Nephron (organoid): Measurements from ENCODE around the gene TTC6.

Experiments used
- H3K27ac Mint-ChIP-seq, 3 experiments: 2 replicates each; pipeline ENCODE4 v1.8.0; 2020; ENCODE audit warnings: mixed read lengths in 3 of 3, mild to moderate bottlenecking in 2 of 3, moderate library complexity in 1 of 3
- H3K27me3 Mint-ChIP-seq: 2 replicates; pipeline ENCODE4 v1.8.0; 2021; ENCODE audit warnings: low read depth, mild to moderate bottlenecking, moderate library complexity, mixed read lengths
- H3K36me3 Mint-ChIP-seq: 2 replicates; pipeline ENCODE4 v1.8.0; 2020; ENCODE audit warnings: low read depth, mixed read lengths
- H3K4me1 Mint-ChIP-seq: 2 replicates; pipeline ENCODE4 v1.8.0; 2020; ENCODE audit warnings: mixed read lengths
- H3K4me3 Mint-ChIP-seq, 3 experiments: 2 replicates each; pipeline ENCODE4 v1.8.0; 2020; ENCODE audit warnings: mild to moderate bottlenecking in 3 of 3, mixed read lengths in 3 of 3, moderate library complexity in 2 of 3
- H3K9me3 Mint-ChIP-seq: 2 replicates; pipeline ENCODE4 v1.8.0; 2020; ENCODE audit warnings: mixed read lengths
- TF ChIP-seq, protein P1 (sequence below), 3 experiments: fragments of 200-600 bp; sonication (generic); IDR thresholded peaks; one replicate each; pipeline ENCODE4 v1.5.0; 2021; ENCODE audit warnings: antibody characterized with exemption in 3 of 3; ENCODE audit not compliant: unreplicated experiment in 3 of 3

TTC6 gene, protein sequence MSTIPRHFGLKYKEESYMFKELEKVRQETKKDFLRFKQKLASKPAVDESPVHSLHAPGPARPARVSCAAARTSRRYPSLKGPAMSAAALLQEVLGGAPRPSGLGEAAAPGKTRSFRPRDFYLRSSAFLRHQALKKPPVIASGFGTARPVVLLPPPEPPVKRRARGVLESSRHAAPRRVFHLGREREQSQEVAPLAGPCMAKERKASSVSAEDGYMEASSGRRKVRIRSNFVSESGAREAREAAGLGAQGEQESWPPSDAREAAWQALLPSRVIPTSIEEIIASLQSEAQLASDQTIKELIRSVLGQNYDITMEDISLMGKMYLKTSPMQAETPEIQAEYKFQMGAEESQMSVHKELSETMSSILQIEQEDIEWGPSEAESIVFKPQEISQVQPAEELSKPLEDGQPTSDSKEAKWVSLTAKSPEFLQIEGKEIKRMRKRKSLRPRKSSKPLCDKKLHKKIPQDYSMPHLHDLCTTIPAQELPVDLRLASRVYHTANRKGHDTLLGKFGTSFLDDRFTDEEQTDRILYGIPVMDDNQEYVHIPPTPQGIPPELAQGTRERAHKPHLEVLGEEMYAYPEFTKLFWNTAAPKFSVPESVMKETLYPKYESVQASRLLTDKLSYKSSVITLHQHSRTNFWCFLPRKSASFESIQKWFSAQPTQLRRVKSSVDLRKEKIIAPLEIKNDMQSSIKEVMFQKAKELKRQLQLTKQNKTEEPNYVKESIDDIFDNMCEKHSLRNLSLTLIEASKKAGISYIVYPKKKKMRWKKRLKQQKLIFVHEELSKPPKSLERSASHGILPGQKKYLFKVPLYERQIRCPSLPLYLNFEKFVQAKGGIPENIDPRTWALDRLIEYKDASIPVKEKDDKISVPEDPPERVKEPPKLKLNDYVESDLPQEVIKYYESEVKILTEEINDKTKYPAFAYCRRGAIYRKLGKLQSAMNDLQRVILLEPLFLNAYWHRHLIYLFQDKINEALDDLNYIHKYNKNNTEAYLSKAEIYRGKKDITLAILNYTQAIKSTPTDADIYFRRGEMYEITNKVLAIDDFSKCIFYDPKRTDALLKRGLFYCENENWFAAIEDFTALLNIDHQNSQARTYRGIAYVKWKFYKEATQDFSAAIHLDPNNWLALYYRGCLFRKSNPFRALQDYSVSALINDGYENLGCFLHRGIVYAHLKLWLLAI (N-terminal part only)

DNA sequence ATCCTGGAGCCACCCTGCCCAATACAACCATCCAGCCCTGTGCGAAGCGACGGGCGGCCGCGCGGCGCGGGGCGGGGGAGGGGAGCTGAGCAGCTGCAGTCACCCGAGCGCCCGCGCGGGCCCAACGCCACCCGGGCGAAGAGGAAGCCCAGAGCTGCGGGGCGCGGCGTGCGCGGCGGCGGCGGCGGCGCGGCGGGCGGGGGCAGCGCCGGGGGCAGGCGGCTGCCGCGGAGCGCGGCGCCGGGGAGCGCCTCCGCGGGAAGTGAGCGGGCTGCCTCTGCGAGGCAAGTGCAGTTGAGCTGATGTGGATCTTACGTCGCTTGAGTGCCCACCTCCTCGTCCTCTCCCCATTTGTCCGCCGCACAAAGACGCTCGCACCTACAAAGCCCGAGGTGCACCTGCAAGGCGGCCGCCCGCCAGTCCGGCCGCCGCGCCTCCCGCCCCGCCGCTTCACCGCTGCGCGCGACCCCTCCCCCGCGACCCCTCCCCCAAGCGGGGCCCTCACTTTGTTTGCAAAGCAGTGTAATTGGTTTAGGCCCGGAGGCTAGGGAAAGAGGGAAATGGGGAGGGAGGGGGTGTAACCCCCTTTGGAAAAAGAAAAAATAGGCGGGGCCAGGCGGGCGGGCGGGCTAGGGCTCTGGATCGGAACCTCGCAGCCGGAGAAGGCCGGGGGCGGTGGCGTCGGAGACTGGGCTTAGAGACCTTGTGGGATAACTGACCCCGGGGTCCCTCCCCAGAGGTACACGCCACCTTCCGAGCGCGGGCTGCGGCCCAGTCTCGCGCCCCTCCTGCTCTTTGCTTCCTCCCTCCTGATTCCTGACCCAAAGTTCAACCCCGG, at the start of gene TTC6, which contains the start of gene FOXA1:
Gene TTC6 (plus strand): TSS at position 659 of the 838 bp plus-strand sequence. CDS start 26,436 bp downstream, outside the sequence.
Gene FOXA1 (minus strand): TSS at position 279 of the 838 bp plus-strand sequence. CDS start 277 bp downstream, at position 2.
- Mint-ChIP-seq H3K4me1 (peaks cover 38% of the 10 kb centered on the region), H3K9me3 (no peaks in the 10 kb centered on the region), H3K36me3 (no peaks in the 10 kb centered on the region), H3K4me3 (peak within 1 kb of the TSS; percentile 79 to 84 (median 81)), H3K27me3 (peaks cover 100% of the 10 kb centered on the region), H3K27ac (peak within 1 kb of the TSS in 1 of 3 experiments; percentile 17)
- TF ChIP-seq, protein P1, sequence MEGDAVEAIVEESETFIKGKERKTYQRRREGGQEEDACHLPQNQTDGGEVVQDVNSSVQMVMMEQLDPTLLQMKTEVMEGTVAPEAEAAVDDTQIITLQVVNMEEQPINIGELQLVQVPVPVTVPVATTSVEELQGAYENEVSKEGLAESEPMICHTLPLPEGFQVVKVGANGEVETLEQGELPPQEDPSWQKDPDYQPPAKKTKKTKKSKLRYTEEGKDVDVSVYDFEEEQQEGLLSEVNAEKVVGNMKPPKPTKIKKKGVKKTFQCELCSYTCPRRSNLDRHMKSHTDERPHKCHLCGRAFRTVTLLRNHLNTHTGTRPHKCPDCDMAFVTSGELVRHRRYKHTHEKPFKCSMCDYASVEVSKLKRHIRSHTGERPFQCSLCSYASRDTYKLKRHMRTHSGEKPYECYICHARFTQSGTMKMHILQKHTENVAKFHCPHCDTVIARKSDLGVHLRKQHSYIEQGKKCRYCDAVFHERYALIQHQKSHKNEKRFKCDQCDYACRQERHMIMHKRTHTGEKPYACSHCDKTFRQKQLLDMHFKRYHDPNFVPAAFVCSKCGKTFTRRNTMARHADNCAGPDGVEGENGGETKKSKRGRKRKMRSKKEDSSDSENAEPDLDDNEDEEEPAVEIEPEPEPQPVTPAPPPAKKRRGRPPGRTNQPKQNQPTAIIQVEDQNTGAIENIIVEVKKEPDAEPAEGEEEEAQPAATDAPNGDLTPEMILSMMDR (IDR thresholded peaks at IDR 0.05; ENCODE audit: unreplicated experiment in 3 of 3) = no peak

DNA sequence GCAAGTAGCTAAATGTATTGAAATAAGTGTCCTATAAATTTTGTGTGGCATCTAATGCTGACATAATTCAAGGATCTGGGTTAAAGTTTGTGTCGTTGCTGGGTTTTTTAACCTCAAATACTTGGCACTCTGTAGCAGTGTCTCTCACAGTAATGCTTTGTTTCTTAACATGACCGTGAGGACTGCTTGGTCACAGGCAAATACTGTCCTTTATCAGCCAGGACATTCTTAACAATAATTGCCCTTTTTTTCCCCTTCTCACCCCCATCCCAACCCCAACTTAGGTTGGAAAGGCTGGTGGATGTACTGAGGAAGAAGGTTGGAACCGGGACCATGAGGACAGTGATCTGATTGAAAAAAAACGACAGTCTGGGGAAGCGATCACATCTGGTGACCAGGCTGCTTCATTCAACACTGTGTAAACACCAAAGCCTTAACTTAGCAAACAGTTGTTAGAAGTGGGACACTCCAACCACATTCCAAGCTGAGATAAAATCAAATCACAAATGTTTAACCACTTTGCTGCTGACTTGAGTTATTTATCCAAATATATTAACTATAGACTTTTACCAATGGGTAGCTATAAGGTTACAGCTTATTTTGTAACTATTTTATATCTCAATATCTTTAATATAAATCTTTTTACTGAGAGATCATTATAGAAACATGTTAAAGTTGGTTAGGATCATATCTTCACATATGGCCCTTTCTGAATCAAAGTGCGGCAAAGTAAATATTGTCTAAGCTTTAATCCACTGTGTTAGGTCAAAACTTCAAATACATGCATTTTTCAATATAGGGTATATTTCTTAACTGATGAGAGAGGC, 48.6 kb upstream of the TTC6 start:
- TF ChIP-seq, protein P1 (IDR thresholded peaks at IDR 0.05; ENCODE audit: unreplicated experiment in 3 of 3) = no peak
- Mint-ChIP-seq H3K36me3 (no peaks in the 10 kb centered on the region), H3K4me1 (no peaks in the 10 kb centered on the region), H3K4me3 (no peak overlapping the region), H3K27ac (no peak overlapping the region), H3K27me3 (no peaks in the 10 kb centered on the region), H3K9me3 (no peaks in the 10 kb centered on the region)

DNA sequence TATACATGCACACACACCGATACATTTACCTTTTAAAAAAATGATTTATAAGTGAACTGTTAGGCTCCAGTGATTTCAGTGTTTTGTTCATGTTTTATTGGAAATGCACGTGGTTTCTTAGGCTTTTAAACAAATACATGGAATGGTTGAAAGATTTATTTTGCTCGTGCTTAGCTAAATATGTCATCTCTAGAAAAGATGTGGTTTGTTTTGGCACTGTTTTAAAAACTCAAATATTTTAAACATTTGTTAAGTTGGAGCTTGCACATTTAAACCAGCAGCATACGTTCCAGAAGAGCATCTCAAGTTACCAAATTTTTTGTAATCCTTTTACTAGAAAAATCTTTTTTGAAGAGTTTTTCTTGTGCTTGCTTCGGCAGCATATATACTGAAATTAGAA, 44.9 kb upstream of the TTC6 start:
- H3K36me3 Mint-ChIP-seq = peaks cover 9% of the 10 kb centered on the region
- H3K27ac Mint-ChIP-seq = no peak overlapping the region
- TF ChIP-seq, protein P1 (IDR thresholded peaks at IDR 0.05; ENCODE audit: unreplicated experiment in 3 of 3) = no peak
- H3K4me3 Mint-ChIP-seq = no peak overlapping the region
- H3K27me3 Mint-ChIP-seq = no peaks in the 10 kb centered on the region
- peaks cover 18% of the 10 kb centered on the region for H3K9me3 Mint-ChIP-seq
- H3K4me1 Mint-ChIP-seq = no peaks in the 10 kb centered on the region

DNA sequence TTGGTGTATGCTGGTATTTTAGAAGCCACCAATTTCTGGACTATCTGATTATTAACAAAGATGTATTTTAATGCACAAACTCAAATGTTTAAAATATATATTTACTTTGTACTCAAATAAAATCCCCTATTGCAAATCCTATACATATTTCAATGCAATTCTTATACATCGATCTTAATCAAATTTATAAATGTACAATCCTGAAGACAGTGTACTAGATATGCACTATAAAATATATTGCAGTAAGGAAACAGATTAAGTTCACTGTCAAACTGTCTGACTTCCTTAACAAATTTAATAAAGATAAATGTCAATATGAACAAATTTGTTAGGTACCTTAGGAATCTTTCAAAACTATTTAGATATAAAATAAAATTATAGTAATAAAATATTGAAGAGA, 44.3 kb upstream of the TTC6 start:
- Mint-ChIP-seq H3K27ac (no peak overlapping the region), H3K4me3 (no peak overlapping the region), H3K9me3 (peaks cover 18% of the 10 kb centered on the region), H3K27me3 (no peaks in the 10 kb centered on the region), H3K36me3 (peaks cover 9% of the 10 kb centered on the region), H3K4me1 (no peaks in the 10 kb centered on the region)
- TF ChIP-seq, protein P1 (IDR thresholded peaks at IDR 0.05; ENCODE audit: unreplicated experiment in 3 of 3) = no peak
